CD14-positive monocyte (primary cell): ENCODE measurements around the gene NFKB2. TPM values are rescaled to one million over a fixed set of nuclear protein-coding genes. Genes with fewer than 3 reads are reported as not detected.

ENCODE experiments used
- DNase-seq, 3 donors: peaks; one replicate each; pipeline ENCODE4 v3.0.0-alpha.2; 2011 to 2022
- H2AFZ ChIP-seq: 2 replicates; pipeline ENCODE4 v1.6.0; 2012; ENCODE audit warnings: mild to moderate bottlenecking, low read depth, low read length, inconsistent platforms; ENCODE audit not compliant: insufficient read depth, poor library complexity, severe bottlenecking
- H3K27ac ChIP-seq, 2 donors: 1 replicate in 1 of 2; 2 replicates in 1 of 2; pipeline ENCODE4 v1.5.1; 2012 to 2013; ENCODE audit warnings: low read length in 2 of 2, control low read depth in 1 of 2, inconsistent platforms in 1 of 2, low read depth in 1 of 2, mild to moderate bottlenecking in 1 of 2
- H3K27me3 ChIP-seq, 2 donors: one replicate each; pipeline versions ENCODE4 v1.6.0 to v1.6.1; 2011 to 2013; ENCODE audit warnings: low read length in 2 of 2; ENCODE audit not compliant: control insufficient read depth in 2 of 2, insufficient read depth in 2 of 2
- H3K36me3 ChIP-seq, 2 donors: replicated peaks in 1 of 2; 1 replicate in 1 of 2; 2 replicates in 1 of 2; pipeline versions ENCODE4 v1.5.1 to v1.6.1; 2012 to 2013; ENCODE audit warnings: low read length in 2 of 2, control low read depth in 1 of 2, inconsistent platforms in 1 of 2, mild to moderate bottlenecking in 1 of 2; ENCODE audit not compliant: insufficient read depth in 2 of 2, control insufficient read depth in 1 of 2
- H3K4me1 ChIP-seq, 2 donors: 1 replicate in 1 of 2; 2 replicates in 1 of 2; pipeline versions ENCODE4 v1.5.1 to v1.6.1; 2012 to 2013; ENCODE audit warnings: low read length in 2 of 2, control low read depth in 1 of 2, inconsistent platforms in 1 of 2, mild to moderate bottlenecking in 1 of 2, moderate library complexity in 1 of 2; ENCODE audit not compliant: insufficient read depth in 2 of 2, control insufficient read depth in 1 of 2
- H3K4me2 ChIP-seq: replicated peaks from 2 replicates; pipeline ENCODE3; 2012; ENCODE audit warnings: low read length, moderate library complexity, mild to moderate bottlenecking; ENCODE audit not compliant: poor library complexity, severe bottlenecking; ENCODE audit errors: extremely low read depth
- H3K4me3 ChIP-seq, 3 experiments: fragments of 200-600 bp in 1 of 3; sonication (generic) in 1 of 3; replicated peaks in 1 of 3; 1 replicate in 2 of 3; 2 replicates in 1 of 3; pipeline ENCODE4 v1.5.1; 2011 to 2013; ENCODE audit warnings: low read length in 3 of 3, mild to moderate bottlenecking in 3 of 3, control low read depth in 2 of 3, low read depth in 2 of 3, inconsistent platforms in 1 of 3, moderate library complexity in 1 of 3
- H3K79me2 ChIP-seq: 2 replicates; pipeline ENCODE4 v1.6.0; 2012; ENCODE audit warnings: mild to moderate bottlenecking, control low read depth, inconsistent platforms, low read length, moderate library complexity; ENCODE audit not compliant: insufficient read depth
- H3K9ac ChIP-seq: 2 replicates; pipeline ENCODE4 v1.6.0; 2017; ENCODE audit warnings: low read length, mild to moderate bottlenecking; ENCODE audit not compliant: insufficient read depth, poor library complexity, severe bottlenecking
- H3K9me3 ChIP-seq, 2 donors: replicated peaks in 1 of 2; 1 replicate in 1 of 2; 2 replicates in 1 of 2; pipeline versions ENCODE4 v1.5.1 to v1.6.1; 2012 to 2013; ENCODE audit warnings: low read length in 2 of 2, control low read depth in 1 of 2; ENCODE audit not compliant: control insufficient read depth in 1 of 2, insufficient read depth in 1 of 2
- H4K20me1 ChIP-seq: 2 replicates; pipeline ENCODE4 v1.6.0; 2012; ENCODE audit warnings: mild to moderate bottlenecking, low read length, control low read depth, moderate library complexity; ENCODE audit not compliant: insufficient read depth
- H3K27ac Mint-ChIP-seq, 7 donors: one replicate each; pipeline ENCODE4 v1.8.0; 2020; ENCODE audit warnings: mild to moderate bottlenecking in 7 of 7, mixed read lengths in 7 of 7, moderate library complexity in 6 of 7, inconsistent platforms in 2 of 7
- H3K27me3 Mint-ChIP-seq, 3 donors: one replicate each; pipeline ENCODE4 v1.8.0; 2021 to 2022; ENCODE audit warnings: low read depth in 3 of 3, mild to moderate bottlenecking in 3 of 3, mixed read lengths in 3 of 3, moderate library complexity in 3 of 3, inconsistent platforms in 1 of 3
- H3K36me3 Mint-ChIP-seq, 2 donors: one replicate each; pipeline ENCODE4 v1.8.0; 2020; ENCODE audit warnings: mixed read lengths in 2 of 2, inconsistent platforms in 1 of 2, mild to moderate bottlenecking in 1 of 2
- H3K4me1 Mint-ChIP-seq: one replicate; pipeline ENCODE4 v1.8.0; 2020; ENCODE audit warnings: mild to moderate bottlenecking, mixed read lengths
- H3K4me3 Mint-ChIP-seq, 2 donors: one replicate each; pipeline ENCODE4 v1.8.0; 2020; ENCODE audit warnings: mild to moderate bottlenecking in 2 of 2, mixed read lengths in 2 of 2, moderate library complexity in 1 of 2
- H3K9me3 Mint-ChIP-seq, 7 donors: one replicate each; pipeline ENCODE4 v1.8.0; 2020 to 2022; ENCODE audit warnings: mixed read lengths in 7 of 7, mild to moderate bottlenecking in 6 of 7, moderate library complexity in 6 of 7, inconsistent platforms in 2 of 7
- CTCF ChIP-seq: fragments of 200-600 bp; IDR thresholded peaks from one replicate; pipeline ENCODE4 v1.8.0; 2022; ENCODE audit warnings: antibody characterized with exemption, mild to moderate bottlenecking
- WGBS: methylation state at CpG from one replicate; pipeline ENCODE4 v1.1.5; 2013; ENCODE audit warnings: missing lambda C conversion rate; ENCODE audit not compliant: insufficient coverage; 5-methylcytosine and 5-hydroxymethylcytosine counted together
- intact Hi-C, 2 donors: fragments of 100-400 bp; cut with micrococcal nuclease; formaldehyde crosslinking; loops; one replicate each; pipeline versions ENCODE4 v1.15.0 to v1.15.1; 2023
- polyA plus RNA-seq, 3 donors: library from polyadenylated mRNA; depleted of rRNA in 1 of 3; unstranded in 2 of 3; stranded (reverse) in 1 of 3; fragments of 300-500 nt in 2 of 3; fragments of >200 nt in 1 of 3; fragmentation: Illumina TruSeq in 2 of 3; gene quantifications; 1 replicate in 2 of 3; 2 replicates in 1 of 3; pipeline ENCODE4 v1.2.3, GENCODE V29; 2012 to 2021

Gene NFKB2
- polyA plus RNA-seq, 3 donors, result 6.8 to 111 (median 15.0) TPM

DNA sequence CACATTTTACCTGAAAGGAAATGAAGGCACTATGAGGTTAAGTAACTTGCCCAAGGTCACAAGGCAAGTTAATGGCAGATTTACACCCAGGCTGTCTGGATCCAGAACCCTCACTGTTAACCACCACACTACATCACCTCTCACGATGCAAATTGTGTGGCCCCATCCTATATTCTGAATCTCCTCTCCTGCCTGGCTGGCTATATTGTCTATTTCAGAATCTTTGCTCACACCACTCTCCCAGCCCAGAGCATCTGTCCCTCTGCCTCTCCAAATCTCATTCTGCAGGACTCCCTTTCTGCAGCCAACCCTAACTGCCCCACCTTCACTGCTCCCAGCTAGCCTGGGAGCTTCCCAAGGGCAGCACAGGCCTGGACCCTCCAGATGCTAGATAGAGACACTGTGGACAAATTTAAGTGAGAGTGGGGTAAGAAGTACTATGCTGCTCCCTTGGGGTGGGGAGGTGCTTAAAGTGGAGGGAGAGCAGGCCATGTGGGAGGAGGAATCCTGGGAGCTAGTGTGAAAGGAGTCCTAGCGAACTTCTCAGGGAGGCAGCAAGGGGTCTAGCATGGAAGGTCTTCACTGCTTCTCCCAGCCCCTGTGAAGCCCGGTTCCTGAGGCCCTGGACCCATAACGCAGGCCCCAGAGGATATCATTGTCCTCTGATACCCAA lies 36.1 kb downstream of the NFKB2 start:
- no peak for DNase-seq
- H3K4me1 ChIP-seq, result peaks cover 41% of the 10 kb centered on the region in 2 donors
- no peaks in the 10 kb centered on the region for H3K27me3 Mint-ChIP-seq
- peak overlapping the region; percentile 86 to 89 for H3K4me3 Mint-ChIP-seq
- peak overlapping the region; percentile 50 to 94 (median 90) for H3K27ac Mint-ChIP-seq
- peak overlapping the region; percentile 57 to 97 (median 92) for H3K4me3 ChIP-seq
- H4K20me1 ChIP-seq, result no peaks in the 10 kb centered on the region
- intact Hi-C loops, result loop anchor here in 1 of 2 donors (2.0 kb wide), 1 partner anchor 37 kb away; the partner anchor contains the start of gene NFKB2
- 20% methylated on average over 4 of the region's 4 CpGs for WGBS
- H3K9ac ChIP-seq, result peak overlapping the region; percentile 84
- peak overlapping the region; percentile 99 for H2AFZ ChIP-seq
- peaks cover 15% of the 10 kb centered on the region for H3K79me2 ChIP-seq
- no peak for TF ChIP-seq CTCF
- H3K4me2 ChIP-seq, result peak overlapping the region; percentile 97
- peaks cover 42% of the 10 kb centered on the region for H3K4me1 Mint-ChIP-seq
- H3K36me3 Mint-ChIP-seq, result peaks cover 4 to 10% of the 10 kb centered on the region in 2 donors
- peaks cover 0 to 1% (median 0%) of the 10 kb centered on the region in 7 donors for H3K9me3 Mint-ChIP-seq
- H3K27ac ChIP-seq, result peak overlapping the region; percentile 41 to 87
- no peaks in the 10 kb centered on the region for H3K27me3 ChIP-seq
- H3K9me3 ChIP-seq, result no peaks in the 10 kb centered on the region
- no peaks in the 10 kb centered on the region for H3K36me3 ChIP-seq

DNA sequence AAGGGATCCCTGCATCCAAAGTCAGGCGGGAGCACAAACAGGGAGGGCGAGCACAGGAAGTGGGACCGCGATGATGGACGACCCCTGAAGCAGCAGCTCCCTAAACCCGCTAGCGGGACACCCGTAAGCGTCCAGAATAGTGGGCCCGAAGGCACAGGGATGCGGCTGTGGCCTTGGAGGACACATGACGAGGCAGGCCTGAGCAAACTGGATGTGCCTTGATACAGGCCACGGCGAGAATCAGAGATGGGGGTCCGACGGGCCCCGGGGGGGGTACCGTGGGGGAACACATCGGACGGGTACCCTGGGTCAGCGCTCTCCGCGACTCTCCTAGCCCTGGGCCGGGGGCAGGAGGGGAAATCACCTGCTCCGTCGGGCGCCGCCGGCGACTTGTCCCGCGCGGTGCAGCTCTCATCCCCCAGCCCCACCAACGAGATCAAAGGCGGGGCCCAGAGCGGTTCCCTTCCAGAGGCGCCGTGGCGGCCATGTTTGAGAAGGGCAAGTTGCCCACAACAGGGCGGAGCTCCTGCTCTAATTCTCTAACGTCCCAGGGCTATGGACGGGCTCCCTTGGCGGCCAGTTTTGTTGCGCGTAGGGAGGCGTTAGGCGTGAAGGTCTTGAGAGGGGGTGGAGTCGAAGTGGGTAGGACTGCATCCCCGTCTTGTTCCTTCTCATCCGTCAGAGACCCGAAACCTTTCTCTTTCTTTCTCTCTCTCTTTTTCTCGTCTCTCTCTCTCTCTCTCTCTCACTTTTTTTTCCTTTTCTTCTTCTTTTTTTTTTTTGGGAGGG lies 36.9 kb downstream of the NFKB2 start, which contains the start of gene CUEDC2:
CUEDC2 (minus strand) TSS at position 413 of the 789 bp plus-strand sequence. CDS start 7,386 bp downstream, outside the sequence.
- Mint-ChIP-seq H3K27ac (peak within 1 kb of the TSS; percentile 89 to 94 (median 92)), H3K27me3 (no peaks in the 10 kb centered on the region), H3K4me3 (peak within 1 kb of the TSS; percentile 86 to 89), H3K4me1 (peaks cover 45% of the 10 kb centered on the region), H3K36me3 (peaks cover 2 to 5% of the 10 kb centered on the region in 2 donors), H3K9me3 (peaks cover 0 to 1% (median 0%) of the 10 kb centered on the region in 7 donors)
- peaks cover 41% of the 10 kb centered on the region in 2 donors for H3K4me1 ChIP-seq
- H4K20me1 ChIP-seq, result no peaks in the 10 kb centered on the region
- intact Hi-C loops, result loop anchor here in 1 of 2 donors (2.0 kb wide), 1 partner anchor 38 kb away; the partner anchor contains the start of gene NFKB2
- peaks cover 15% of the 10 kb centered on the region for H3K79me2 ChIP-seq
- H2AFZ ChIP-seq, result peak within 1 kb of the TSS; percentile 99
- H3K36me3 ChIP-seq, result no peaks in the 10 kb centered on the region
- peak within 1 kb of the TSS; percentile 84 for H3K9ac ChIP-seq
- H3K27ac ChIP-seq, result peak within 1 kb of the TSS; percentile 41 to 87
- 0% methylated on average over 37 of the region's 52 CpGs for WGBS
- peak within 1 kb of the TSS; percentile 97 for H3K4me2 ChIP-seq
- H3K27me3 ChIP-seq, result no peaks in the 10 kb centered on the region
- no peak for TF ChIP-seq CTCF
- DNase-seq, result peak; percentile 91 to 95 (median 94)
- peak within 1 kb of the TSS; percentile 57 to 97 (median 92) for H3K4me3 ChIP-seq
- no peaks in the 10 kb centered on the region for H3K9me3 ChIP-seq
